MV-4-11 (cell line): ENCODE data around the gene RSAD2.
"Not testable (repeated sequence)": the region's sequence is repeated elsewhere in the genome, so short reads cannot be mapped to it uniquely, and the experiment has no call there.

Experiments used
- DNase-seq: peaks from one replicate; lab custom pipeline; 2025; lab: John Stamatoyannopoulos, UW

The RSAD2 gene

GRCh38 chr2:6877402-6878304, at the start of gene RSAD2:
RSAD2 (plus strand) TSS chr2:6877777; CDS start chr2:6877801, 24 bp downstream.
- DNase-seq = peak; percentile 35

- peak; percentile 39 for DNase-seq
These were observed 49.3 kb upstream of the RSAD2 start for GRCh38 chr2:6828299-6828584.

DNA sequence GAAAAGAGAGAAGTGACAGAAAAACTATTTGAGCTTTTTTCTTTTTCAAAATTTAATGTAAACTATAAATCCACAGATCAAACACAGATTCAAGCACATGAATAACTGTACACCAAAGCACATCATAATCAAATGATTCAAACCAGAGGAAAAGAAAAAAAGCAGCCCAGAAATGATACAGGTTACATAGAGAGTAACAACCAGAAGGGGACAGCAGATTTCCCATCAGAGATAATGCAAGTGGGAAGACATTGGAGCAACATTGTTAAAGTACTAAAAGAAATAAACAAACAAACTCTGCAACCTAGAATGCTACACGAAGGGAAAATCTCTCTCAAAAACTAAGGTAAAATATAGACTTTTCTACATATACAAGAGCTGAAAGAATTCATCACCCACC, 46.3 kb upstream of the RSAD2 start:
- no peak for DNase-seq

DNA sequence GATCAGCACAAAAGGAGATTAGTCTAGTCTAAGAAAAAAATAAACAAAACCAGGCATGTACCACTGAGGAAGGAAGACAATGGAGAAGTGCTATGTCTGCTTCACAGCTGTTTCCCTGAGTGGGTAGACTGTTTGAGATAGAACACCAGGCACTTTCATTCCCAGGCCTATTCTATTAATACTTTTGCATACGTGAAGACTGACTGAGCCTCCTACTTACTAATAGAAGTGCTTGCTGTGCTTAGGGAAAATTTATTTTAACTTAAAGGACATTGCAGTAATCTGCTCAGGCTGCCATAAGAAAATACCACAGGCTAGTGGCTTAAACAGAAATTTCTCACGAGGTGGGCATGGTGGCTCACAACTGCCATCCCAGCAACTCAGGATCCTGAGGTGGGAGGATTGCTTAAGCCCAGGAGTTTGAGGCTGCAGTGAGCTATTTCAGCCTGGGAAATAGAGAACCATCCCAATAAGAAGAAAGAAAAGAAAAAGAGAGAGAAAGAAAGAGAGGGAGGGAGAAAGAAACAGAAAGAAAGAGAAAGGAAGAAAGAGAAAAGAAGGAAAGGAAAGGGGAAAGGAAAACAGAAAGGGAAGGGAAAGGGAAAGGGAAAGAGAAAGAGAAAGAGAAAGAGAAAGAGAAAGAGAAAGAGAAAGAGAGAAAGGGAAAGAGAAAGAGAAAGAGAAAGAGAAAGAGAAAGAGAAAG, 44.8 kb upstream of the RSAD2 start:
- no peak for DNase-seq

GRCh38 chr2:6833300-6833604, 44.3 kb upstream of the RSAD2 start:
- DNase-seq = no peak

GRCh38 chr2:6834163-6834562, 43.4 kb upstream of the RSAD2 start:
- no peak for DNase-seq

DNA sequence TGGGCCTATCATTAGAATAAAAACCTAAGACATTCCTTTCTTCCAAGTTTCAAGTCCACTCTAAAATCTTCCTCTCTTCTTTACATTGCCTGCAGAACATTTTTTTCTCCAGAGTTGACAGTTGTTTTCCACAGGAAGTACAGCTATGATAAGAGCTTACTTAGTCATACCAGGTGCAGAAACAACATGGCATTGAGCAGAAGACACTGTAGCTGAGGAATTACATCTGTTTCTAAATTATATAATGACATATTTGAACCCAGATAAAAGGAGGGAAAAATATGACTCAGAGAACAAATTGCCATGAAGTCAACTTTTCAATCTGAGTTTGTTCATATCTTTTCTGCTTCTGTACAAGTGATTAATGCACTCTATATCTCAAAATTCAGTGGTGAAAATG, 42.1 kb upstream of the RSAD2 start:
- DNase-seq = no peak

DNA sequence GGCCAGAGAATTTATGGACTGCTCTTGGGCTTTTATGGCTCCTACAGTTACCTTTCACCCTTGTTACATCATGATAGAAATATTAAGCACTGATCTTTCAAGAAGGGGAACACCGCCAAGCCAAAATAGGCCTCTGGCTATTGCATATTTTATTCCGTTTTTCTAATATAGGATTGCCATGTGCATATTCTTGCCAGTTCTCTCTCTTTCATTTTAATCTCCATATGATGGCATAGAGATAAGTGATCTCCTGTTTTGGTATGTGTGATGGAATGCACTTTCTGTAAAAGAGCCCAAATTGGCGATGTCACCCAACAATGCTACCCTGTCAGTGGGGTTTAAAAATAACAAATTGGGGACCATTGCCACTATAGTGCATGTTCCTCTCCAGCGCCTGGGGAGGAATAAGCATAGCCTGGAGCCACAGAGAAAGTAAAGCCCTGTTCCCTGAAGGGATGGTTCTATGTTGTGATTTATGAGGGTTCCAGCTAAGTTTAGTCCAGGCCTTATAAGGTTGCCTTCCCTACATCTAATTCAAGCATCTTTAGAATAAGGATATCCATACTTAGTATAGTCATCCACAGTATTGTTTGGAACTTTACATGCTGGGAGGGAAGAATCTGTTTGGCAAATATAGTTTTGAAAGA, 38.8 kb upstream of the RSAD2 start:
- no peak for DNase-seq

DNA sequence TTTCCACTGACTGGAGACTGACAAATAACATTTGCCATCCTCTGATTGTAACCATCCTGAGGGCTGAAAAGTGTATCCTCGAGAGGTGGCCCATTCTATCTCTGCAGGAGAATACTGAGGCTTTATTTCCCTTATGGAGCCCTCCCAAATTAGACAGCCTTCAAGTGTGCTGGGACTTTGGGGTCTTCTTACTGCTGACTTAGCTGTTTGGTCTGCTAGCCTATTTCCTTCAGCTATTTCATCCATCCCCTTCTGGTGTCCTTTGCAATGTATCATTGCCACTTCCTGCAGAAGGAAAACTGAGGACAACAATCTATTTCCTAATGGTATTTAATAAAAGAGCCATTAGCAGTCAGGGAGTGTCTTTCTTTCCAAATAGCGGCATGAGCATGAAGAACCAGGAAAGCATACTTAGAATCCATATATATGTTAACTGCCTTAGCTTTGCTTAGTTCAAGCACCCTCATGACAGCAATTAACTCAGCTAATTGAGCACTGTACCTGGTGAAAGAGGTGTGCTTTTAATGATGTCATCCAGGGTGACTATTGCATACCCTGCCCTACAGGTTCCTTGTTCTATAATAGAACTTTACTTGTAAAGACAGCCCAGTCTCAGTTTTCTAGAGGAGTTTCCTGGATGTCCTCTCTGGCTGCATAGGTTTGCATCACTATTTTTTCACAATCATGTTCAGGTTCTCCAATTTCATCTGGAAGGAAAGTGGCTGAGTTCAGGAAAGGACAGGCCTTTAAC, 35.9 kb upstream of the RSAD2 start:
- no peak for DNase-seq

DNA sequence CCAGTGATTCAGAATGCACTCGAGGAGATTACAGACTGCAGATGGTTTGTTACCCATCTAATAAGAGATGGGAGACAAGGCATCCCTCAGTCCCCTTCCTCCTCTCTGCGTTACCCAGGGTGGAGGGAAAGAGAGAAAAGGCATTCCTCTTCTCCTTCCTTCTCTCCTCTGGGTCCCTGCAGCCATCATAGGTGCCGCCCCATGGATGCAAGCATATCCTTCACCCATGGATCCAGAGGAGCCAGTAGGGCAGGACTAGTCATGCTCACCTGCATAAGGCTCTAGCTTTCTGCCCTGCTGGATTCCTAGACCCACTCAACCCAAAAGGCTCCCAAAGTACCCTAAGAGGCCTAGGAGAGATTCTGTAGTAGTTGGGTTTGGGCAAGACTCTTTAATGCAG, 32.3 kb upstream of the RSAD2 start:
- no peak for DNase-seq

- peak; percentile 20 for DNase-seq
These were observed 31.7 kb upstream of the RSAD2 start for GRCh38 chr2:6845903-6846302.

DNA sequence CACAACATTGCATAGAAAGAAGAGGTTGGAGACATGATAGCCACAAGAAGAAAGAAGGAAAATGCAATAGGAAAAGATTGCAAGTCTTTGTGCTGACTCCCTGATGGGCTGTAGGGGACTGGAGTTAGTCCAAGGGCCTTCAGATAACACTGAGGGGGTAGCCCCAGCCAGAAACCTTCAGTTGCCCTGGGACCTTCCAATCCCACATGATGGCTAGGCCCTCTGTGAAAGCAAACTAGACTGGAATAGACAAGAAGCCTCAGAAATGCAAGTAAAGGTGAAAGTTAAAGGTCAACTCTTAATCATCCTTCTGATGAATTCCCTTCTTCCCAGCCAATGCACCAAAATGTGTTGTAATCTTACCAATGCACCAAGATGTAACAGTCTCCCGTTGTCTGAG, 31.0 kb upstream of the RSAD2 start:
- DNase-seq = no peak

GRCh38 chr2:6846967-6847681, 30.5 kb upstream of the RSAD2 start:
- no peak for DNase-seq

DNA sequence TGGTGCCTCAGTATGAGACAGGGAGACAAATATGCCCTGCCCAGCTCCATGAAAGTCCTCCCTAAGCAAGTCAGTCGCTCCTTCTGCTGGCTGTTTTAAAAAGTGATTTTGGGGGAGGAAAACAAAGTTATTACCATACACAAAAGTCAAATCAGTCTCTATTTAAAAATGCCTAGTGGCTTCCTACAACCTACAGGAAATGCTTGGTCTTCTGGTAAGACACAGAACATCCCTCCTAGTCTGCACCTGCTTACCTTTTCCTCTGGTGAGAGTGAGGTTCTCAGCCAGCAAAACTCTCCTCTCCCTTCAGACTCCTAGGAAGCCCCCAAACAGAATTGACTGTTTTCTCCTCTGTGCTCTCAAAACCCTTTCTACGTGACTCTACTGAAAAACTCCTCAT, 25.4 kb upstream of the RSAD2 start:
- no peak for DNase-seq

- DNase-seq = no peak
These were observed 23.2 kb upstream of the RSAD2 start for GRCh38 chr2:6854416-6854815.

- DNase-seq = peak; percentile 37
These were observed 21.6 kb upstream of the RSAD2 start for GRCh38 chr2:6855860-6856547.

DNA sequence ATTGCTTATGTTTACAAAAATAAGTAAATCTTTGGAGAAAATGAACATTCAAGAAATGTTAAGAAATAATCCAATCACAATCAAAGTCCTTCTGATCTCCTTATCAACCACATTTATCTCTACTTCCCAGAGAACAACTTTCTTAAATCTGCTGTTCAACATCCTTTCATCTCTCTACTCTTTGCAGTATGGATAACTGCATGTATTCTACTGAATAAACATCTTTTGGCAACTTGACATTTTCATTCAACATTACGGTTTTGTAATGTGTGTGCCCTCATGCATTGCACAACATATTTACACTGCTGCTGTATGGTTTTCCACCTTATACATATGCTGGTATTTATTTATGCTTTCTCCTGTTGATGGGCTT, 21.0 kb upstream of the RSAD2 start:
- no peak for DNase-seq

GRCh38 chr2:6858466-6859027, 19.0 kb upstream of the RSAD2 start:
- not testable (repeated sequence) for DNase-seq

DNA sequence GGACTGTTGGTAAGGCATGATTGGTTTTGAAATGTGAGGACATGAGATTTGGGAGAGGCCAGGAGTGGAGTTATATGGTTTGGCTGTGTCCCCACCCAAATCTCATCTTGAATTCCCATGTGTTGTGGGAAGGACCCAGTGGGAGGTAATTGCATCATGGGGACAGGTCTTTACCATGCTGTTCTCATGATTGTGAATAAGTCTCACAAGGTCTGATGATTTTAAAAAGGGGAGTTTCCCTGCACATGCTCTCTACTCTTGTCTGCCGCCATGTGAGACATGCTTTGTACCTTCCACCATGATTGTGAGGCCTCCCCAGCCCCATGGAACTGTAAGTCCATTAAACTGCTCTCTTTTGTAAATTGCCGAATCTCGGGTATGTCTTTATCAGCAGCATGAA, 17.3 kb upstream of the RSAD2 start:
- no peak for DNase-seq

DNA sequence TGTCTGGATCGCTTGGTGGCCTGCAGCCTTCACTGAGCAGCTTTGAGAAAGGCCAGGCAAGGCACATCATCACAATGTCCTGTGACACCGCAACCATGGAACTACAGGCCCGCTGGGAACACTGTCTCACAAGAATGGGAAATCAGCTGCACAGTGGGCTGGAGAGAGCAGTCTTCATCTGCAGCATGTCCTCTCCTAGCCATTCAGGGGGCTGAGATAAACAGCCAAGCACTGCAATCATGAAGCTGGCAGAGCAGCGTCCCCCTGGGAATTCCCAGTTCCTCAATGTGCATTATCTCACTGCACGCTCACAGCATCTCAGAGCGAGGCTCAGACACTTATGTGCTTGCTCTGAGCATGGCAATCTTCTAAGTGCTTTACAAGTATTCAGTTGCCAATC, 13.8 kb upstream of the RSAD2 start:
- peak; percentile 33 for DNase-seq

GRCh38 chr2:6864231-6864754, 13.3 kb upstream of the RSAD2 start:
- DNase-seq = no peak
